Measurements from ENCODE around the gene SNX10.

SNX10 gene

GRCh38 chr7:26275213-26275612 is 16.4 kb upstream of the SNX10 start:
- DNase-seq (ENCODE audit: low spot score), result no peak
- in situ Hi-C loops (cut with MboI; ENCODE audit: low sequenced_read_pairs, unreplicated experiment), result no loop called here
- TF ChIP-seq CTCF (IDR thresholded peaks at IDR 0.05; ENCODE audit: borderline replicate concordance, control extremely low read depth, extremely low read depth, insufficient read depth, missing control alignments), result no peak

GRCh38 chr7:26278770-26279169 is 12.9 kb upstream of the SNX10 start:
- no peak for TF ChIP-seq CTCF (IDR thresholded peaks at IDR 0.05; ENCODE audit: borderline replicate concordance, control extremely low read depth, extremely low read depth, insufficient read depth, missing control alignments)
- peak; percentile 34 for DNase-seq (ENCODE audit: low spot score)
- in situ Hi-C loops (cut with MboI; ENCODE audit: low sequenced_read_pairs, unreplicated experiment), result no loop called here

- in situ Hi-C loops (cut with MboI; ENCODE audit: low sequenced_read_pairs, unreplicated experiment), result no loop called here
- DNase-seq (ENCODE audit: low spot score), result peak; percentile 41
- no peak for TF ChIP-seq CTCF (IDR thresholded peaks at IDR 0.05; ENCODE audit: borderline replicate concordance, control extremely low read depth, extremely low read depth, insufficient read depth, missing control alignments)
Measured at GRCh38 chr7:26279405-26279804, 12.3 kb upstream of the SNX10 start.

GRCh38 chr7:26280097-26280496 is 11.6 kb upstream of the SNX10 start:
- TF ChIP-seq CTCF (IDR thresholded peaks at IDR 0.05; ENCODE audit: borderline replicate concordance, control extremely low read depth, extremely low read depth, insufficient read depth, missing control alignments), result no peak
- in situ Hi-C loops (cut with MboI; ENCODE audit: low sequenced_read_pairs, unreplicated experiment), result no loop called here
- DNase-seq (ENCODE audit: low spot score), result no peak

GRCh38 chr7:26280723-26281122 is 10.9 kb upstream of the SNX10 start:
- no peak for TF ChIP-seq CTCF (IDR thresholded peaks at IDR 0.05; ENCODE audit: borderline replicate concordance, control extremely low read depth, extremely low read depth, insufficient read depth, missing control alignments)
- in situ Hi-C loops (cut with MboI; ENCODE audit: low sequenced_read_pairs, unreplicated experiment), result no loop called here
- DNase-seq (ENCODE audit: low spot score), result no peak

- in situ Hi-C loops (cut with MboI; ENCODE audit: low sequenced_read_pairs, unreplicated experiment), result no loop called here
- DNase-seq (ENCODE audit: low spot score), result no peak
Measured at GRCh38 chr7:26284477-26284876, 7.2 kb upstream of the SNX10 start.

More at GRCh38 chr7:26284477-26284876, 7.2 kb upstream of the SNX10 start:
- TF ChIP-seq CTCF (IDR thresholded peaks at IDR 0.05; ENCODE audit: borderline replicate concordance, control extremely low read depth, extremely low read depth, insufficient read depth, missing control alignments), result no peak

Data from GM13976 (cell line).